ENCODE results near the gene SPATA31D1. TPM values are rescaled to one million over a fixed set of nuclear protein-coding genes. Genes with fewer than 3 reads are reported as not detected.

Gene SPATA31D1
- total RNA-seq, 1 donor from 2014 or later = not detected

DNA sequence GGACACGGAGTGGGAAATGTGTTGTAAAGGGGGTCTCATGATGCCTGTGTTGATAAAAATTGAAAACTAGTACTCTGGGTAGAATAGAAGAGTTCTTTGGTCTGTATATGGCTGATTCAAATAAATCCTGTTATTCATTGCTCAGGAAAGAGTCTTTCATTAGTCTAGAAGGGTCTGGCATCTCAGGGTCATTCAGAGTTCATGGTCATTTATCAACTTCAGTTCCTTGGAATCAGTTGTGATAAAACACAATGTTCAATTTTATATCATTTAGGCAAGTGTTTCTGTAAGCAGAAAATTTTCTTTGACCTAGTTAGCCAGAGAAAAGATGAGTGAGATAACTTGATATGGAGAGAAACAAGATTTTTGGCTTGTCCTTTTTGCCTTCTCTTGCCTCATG is 36.3 kb downstream of the SPATA31D1 start:
- H3K9me3 Mint-ChIP-seq = peaks cover 6% of the 10 kb centered on the region
- H3K27me3 Mint-ChIP-seq (ENCODE audit: low read depth) = no peaks in the 10 kb centered on the region

DNA sequence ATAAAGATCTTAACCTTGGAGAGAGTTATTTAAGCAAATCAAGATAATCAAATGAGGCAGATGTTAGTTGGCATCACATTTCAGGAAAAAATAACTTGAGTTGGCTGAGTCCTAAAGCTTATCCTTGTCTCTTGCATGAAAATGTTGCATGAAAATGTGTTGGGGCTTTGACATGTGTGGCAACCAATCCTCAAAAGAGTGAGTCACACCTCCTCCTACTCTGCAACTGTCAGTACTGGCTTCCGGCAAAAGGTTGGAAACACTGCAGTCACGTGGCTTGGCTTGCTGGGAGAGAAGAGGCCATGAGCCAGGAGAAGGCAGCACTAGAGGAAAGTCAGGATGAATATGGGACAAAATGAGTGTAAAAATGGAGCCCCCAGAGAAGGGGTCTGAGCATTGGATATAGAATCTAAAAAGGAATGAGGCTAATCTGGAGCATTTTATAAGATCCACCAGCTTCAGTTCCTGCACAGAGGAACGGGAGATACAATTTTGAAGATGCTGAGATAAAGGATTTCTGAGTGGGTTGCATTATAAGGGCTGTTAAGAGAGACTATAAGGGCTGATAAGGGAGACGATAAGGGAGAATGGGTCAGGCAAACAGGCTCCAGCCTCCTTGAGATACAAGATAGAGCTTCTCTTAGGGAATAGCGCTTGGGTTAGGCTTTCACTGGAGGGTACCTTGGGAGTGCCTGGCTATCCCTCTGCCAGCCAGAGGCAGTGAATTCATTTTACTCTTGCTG is 43.1 kb downstream of the SPATA31D1 start:
- DNase-seq (ENCODE audit: low spot score in 2 of 2, unreplicated experiment in 2 of 2) = no peak

More for the DNA sequence above, 36.3 kb downstream of the SPATA31D1 start:
- Mint-ChIP-seq H3K4me1 (peaks cover 22% of the 10 kb centered on the region), H3K36me3 (no peaks in the 10 kb centered on the region), H3K4me3 (no peak overlapping the region), H3K27ac (peak overlapping the region; percentile 73)
- TF ChIP-seq, protein P1, sequence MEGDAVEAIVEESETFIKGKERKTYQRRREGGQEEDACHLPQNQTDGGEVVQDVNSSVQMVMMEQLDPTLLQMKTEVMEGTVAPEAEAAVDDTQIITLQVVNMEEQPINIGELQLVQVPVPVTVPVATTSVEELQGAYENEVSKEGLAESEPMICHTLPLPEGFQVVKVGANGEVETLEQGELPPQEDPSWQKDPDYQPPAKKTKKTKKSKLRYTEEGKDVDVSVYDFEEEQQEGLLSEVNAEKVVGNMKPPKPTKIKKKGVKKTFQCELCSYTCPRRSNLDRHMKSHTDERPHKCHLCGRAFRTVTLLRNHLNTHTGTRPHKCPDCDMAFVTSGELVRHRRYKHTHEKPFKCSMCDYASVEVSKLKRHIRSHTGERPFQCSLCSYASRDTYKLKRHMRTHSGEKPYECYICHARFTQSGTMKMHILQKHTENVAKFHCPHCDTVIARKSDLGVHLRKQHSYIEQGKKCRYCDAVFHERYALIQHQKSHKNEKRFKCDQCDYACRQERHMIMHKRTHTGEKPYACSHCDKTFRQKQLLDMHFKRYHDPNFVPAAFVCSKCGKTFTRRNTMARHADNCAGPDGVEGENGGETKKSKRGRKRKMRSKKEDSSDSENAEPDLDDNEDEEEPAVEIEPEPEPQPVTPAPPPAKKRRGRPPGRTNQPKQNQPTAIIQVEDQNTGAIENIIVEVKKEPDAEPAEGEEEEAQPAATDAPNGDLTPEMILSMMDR (IDR thresholded peaks at IDR 0.05; ENCODE audit: unreplicated experiment) = no peak
- DNase-seq (ENCODE audit: low spot score in 2 of 2, unreplicated experiment in 2 of 2) = no peak

DNA sequence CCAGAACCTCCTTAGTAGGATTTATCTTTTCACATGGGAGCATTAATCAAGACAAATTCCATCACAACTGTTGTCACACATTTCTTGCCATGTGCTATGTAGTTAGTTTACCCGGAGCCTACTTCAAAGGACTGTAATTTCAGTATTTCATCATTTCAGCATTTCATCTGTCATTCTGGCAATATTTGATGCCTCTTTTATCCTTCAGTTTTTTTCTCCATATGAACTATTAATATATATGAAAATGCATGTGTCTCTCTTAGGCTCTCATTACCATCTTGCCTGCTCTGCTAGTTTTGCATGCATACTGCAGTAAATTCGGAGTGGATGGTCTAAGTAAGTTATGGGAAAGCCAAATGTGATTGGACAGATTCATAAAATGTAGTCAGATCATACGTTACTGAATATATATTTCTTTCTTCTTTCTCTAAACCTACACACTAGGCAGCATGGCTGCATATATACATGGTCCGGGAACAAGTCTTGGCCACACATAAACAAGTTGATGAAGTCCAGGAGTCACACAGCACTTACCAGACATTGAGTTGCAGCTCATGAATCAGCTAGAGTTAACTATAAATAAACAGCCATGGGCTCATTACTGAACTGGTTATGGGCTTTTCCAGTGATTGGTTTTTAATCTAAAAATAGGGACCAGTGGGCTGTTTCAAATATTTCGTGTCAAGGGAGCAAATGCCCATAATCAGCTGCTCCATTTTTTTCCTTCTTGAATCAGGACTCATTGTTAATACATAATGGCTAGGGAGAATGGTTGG is 46.6 kb downstream of the SPATA31D1 start:
- Mint-ChIP-seq H3K9me3 (no peaks in the 10 kb centered on the region), H3K27me3 (ENCODE audit: low read depth) (no peaks in the 10 kb centered on the region), H3K4me3 (no peak overlapping the region), H3K36me3 (no peaks in the 10 kb centered on the region), H3K4me1 (peaks cover 19% of the 10 kb centered on the region), H3K27ac (no peak overlapping the region)
- DNase-seq (ENCODE audit: low spot score in 2 of 2, unreplicated experiment in 2 of 2) = no peak
- TF ChIP-seq, protein P1 (IDR thresholded peaks at IDR 0.05; ENCODE audit: unreplicated experiment) = no peak

More for the DNA sequence above, 43.1 kb downstream of the SPATA31D1 start:
- Mint-ChIP-seq H3K4me3 (no peak overlapping the region), H3K27ac (no peak overlapping the region), H3K9me3 (peaks cover 6% of the 10 kb centered on the region), H3K4me1 (peaks cover 19% of the 10 kb centered on the region), H3K36me3 (no peaks in the 10 kb centered on the region), H3K27me3 (ENCODE audit: low read depth) (no peaks in the 10 kb centered on the region)
- TF ChIP-seq, protein P1 (IDR thresholded peaks at IDR 0.05; ENCODE audit: unreplicated experiment) = no peak

DNA sequence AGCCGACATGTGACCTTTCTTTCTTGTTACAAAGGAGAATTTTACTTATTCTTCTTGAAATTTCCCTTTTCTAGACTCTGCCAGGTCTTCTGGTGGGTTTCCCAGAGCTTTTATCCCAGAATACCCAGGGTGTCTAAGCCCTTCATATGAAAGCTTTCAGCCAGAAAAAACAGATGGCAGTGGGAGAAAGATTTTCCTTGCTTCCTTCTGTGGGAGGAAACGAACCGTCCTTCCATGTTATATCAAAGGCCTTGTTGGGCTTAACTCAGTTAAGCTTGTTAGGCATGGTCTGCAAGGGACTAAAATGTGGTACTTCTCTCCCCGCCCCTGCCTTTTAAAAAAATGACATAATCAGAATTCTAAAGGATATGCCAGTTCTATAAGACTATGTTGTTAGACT is 47.5 kb downstream of the SPATA31D1 start:
- Mint-ChIP-seq H3K36me3 (no peaks in the 10 kb centered on the region), H3K4me1 (peaks cover 19% of the 10 kb centered on the region), H3K27ac (no peak overlapping the region), H3K9me3 (peaks cover 4% of the 10 kb centered on the region), H3K27me3 (ENCODE audit: low read depth) (no peaks in the 10 kb centered on the region), H3K4me3 (no peak overlapping the region)
- TF ChIP-seq, protein P1 (IDR thresholded peaks at IDR 0.05; ENCODE audit: unreplicated experiment) = no peak
- no peak for DNase-seq (ENCODE audit: low spot score in 2 of 2, unreplicated experiment in 2 of 2)

DNA sequence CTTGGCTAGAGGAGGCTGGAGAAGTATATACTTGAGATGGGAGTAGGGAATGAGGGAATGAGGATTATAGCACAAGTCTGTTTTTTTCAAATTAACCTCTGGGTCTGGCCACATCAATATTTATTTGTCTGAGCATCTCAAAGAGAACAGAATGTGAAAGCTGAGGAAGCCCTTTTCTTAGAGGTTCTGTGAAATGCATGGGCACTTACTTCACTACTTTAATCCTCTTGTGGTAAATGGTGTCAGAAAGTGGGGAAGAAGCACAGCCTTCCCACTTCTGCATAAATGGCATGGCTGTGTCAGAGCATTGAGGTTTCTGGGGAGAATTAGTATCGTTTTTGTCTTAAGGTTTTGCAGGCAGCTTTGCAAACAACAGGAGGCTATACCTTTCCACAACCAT is 48.6 kb downstream of the SPATA31D1 start:
- DNase-seq (ENCODE audit: low spot score in 2 of 2, unreplicated experiment in 2 of 2) = no peak
- no peak overlapping the region for H3K4me3 Mint-ChIP-seq
- TF ChIP-seq, protein P1 (IDR thresholded peaks at IDR 0.05; ENCODE audit: unreplicated experiment) = no peak
- no peak overlapping the region for H3K27ac Mint-ChIP-seq
- no peaks in the 10 kb centered on the region for H3K27me3 Mint-ChIP-seq (ENCODE audit: low read depth)
- H3K36me3 Mint-ChIP-seq = no peaks in the 10 kb centered on the region
- peaks cover 9% of the 10 kb centered on the region for H3K9me3 Mint-ChIP-seq
- peaks cover 10% of the 10 kb centered on the region for H3K4me1 Mint-ChIP-seq

All from mesothelial cell of epicardium (in vitro differentiated cells).